Thoracic aorta (tissue), 2 donors: ENCODE data around the gene HTR6. TPM values are rescaled to one million over a fixed set of nuclear protein-coding genes. Genes with fewer than 3 reads are reported as not detected.

Experiments used
- ATAC-seq: fragments of 150-250 bp; one replicate; pipeline ENCODE4 v1.8.0; 2017; ENCODE audit warnings: low read depth; ENCODE audit not compliant: insufficient number of reproducible peaks, low FRiP score
- DNase-seq: peaks from one replicate; pipeline ENCODE4 v3.0.0-alpha.2; 2020; ENCODE audit warnings: low spot score
- H3K27ac ChIP-seq, 2 donors: fragments of 200-600 bp; sonication (generic); 1 replicate in 1 of 2; 2 replicates in 1 of 2; pipeline ENCODE4 v1.5.1; 2016; ENCODE audit warnings: mild to moderate bottlenecking in 2 of 2, moderate library complexity in 2 of 2
- H3K27me3 ChIP-seq: fragments of 200-600 bp; sonication (generic); replicated peaks from 2 replicates; pipeline ENCODE4 v1.6.0; 2016; ENCODE audit warnings: mild to moderate bottlenecking; ENCODE audit not compliant: insufficient read depth
- H3K36me3 ChIP-seq: fragments of 200-600 bp; sonication (generic); one replicate; pipeline ENCODE4 v1.5.1; 2016
- H3K4me1 ChIP-seq, 2 donors: fragments of 200-600 bp; sonication (generic); 1 replicate in 1 of 2; 2 replicates in 1 of 2; pipeline versions ENCODE4 v1.5.1 to v1.6.0; 2016; ENCODE audit warnings: low read depth in 2 of 2, mild to moderate bottlenecking in 1 of 2; ENCODE audit not compliant: control insufficient read depth in 1 of 2
- H3K4me3 ChIP-seq: fragments of 200-600 bp; sonication (generic); 2 replicates; pipeline ENCODE4 v1.5.1; 2016; ENCODE audit warnings: mild to moderate bottlenecking
- H3K9me3 ChIP-seq: fragments of 200-600 bp; sonication (generic); 2 replicates; pipeline ENCODE4 v1.5.1; 2016
- CTCF ChIP-seq: fragments of 200-600 bp; sonication (generic); IDR thresholded peaks from one replicate; pipeline ENCODE4 v1.5.1; 2019; ENCODE audit warnings: antibody characterized with exemption
- total RNA-seq, 2 donors: library from RNA; depleted of rRNA; stranded (reverse); fragments of >200 nt; gene quantifications; one replicate each; pipeline versions ENCODE4 v1.1.0 to v1.2.3, GENCODE V29; 2016

The HTR6 gene
- total RNA-seq, 2 donors from 2014 or later = 0.41 TPM; not detected in 1

- Histone ChIP-seq H3K27me3 (no peaks in the 10 kb centered on the region), H3K4me1 (no peaks in the 10 kb centered on the region), H3K27ac (no peak overlapping the region), H3K4me3 (no peak overlapping the region), H3K9me3 (no peaks in the 10 kb centered on the region), H3K36me3 (no peaks in the 10 kb centered on the region)
- ATAC-seq (no peak), DNase-seq (no peak)
- no peak for TF ChIP-seq CTCF
Measured at GRCh38 chr1:19675797-19676196, 11.1 kb downstream of the HTR6 start.

- no peak for TF ChIP-seq CTCF
- DNase-seq = peak; percentile 26
Measured at GRCh38 chr1:19676438-19676922, 11.8 kb downstream of the HTR6 start.

GRCh38 chr1:19678493-19678892 lies 13.8 kb downstream of the HTR6 start:
- H3K27me3 ChIP-seq = no peaks in the 10 kb centered on the region
- no peaks in the 10 kb centered on the region for H3K9me3 ChIP-seq
- no peak overlapping the region for H3K27ac ChIP-seq
- H3K4me3 ChIP-seq = no peak overlapping the region
- H3K4me1 ChIP-seq = no peaks in the 10 kb centered on the region
- no peak for TF ChIP-seq CTCF
- no peak for ATAC-seq
- H3K36me3 ChIP-seq = peaks cover 16% of the 10 kb centered on the region
- DNase-seq = no peak

More at GRCh38 chr1:19676438-19676922, 11.8 kb downstream of the HTR6 start:
- Histone ChIP-seq H3K4me1 (no peaks in the 10 kb centered on the region), H3K36me3 (peaks cover under 1% of the 10 kb centered on the region), H3K4me3 (no peak overlapping the region), H3K27ac (no peak overlapping the region), H3K9me3 (no peaks in the 10 kb centered on the region), H3K27me3 (no peaks in the 10 kb centered on the region)
- no peak for ATAC-seq

- no peak for ATAC-seq
- TF ChIP-seq CTCF = no peak
- DNase-seq = no peak
- H3K36me3 ChIP-seq = peaks cover 16% of the 10 kb centered on the region
- H3K9me3 ChIP-seq = no peaks in the 10 kb centered on the region
- no peaks in the 10 kb centered on the region for H3K27me3 ChIP-seq
- H3K4me3 ChIP-seq = no peak overlapping the region
- H3K27ac ChIP-seq = no peak overlapping the region
- no peaks in the 10 kb centered on the region for H3K4me1 ChIP-seq
Measured at GRCh38 chr1:19678931-19679453, 14.3 kb downstream of the HTR6 start.

GRCh38 chr1:19679691-19680090 lies 15.0 kb downstream of the HTR6 start:
- Histone ChIP-seq H3K4me3 (no peak overlapping the region), H3K4me1 (no peaks in the 10 kb centered on the region), H3K36me3 (peaks cover 19% of the 10 kb centered on the region), H3K9me3 (no peaks in the 10 kb centered on the region), H3K27ac (no peak overlapping the region), H3K27me3 (no peaks in the 10 kb centered on the region)
- ATAC-seq (no peak), DNase-seq (no peak)
- no peak for TF ChIP-seq CTCF
